ENCODE data around the gene CYP2D6.
"Not testable (repeated sequence)": the region's sequence is repeated elsewhere in the genome, so short reads cannot be mapped to it uniquely, and the experiment has no call there.

Gene CYP2D6

DNA sequence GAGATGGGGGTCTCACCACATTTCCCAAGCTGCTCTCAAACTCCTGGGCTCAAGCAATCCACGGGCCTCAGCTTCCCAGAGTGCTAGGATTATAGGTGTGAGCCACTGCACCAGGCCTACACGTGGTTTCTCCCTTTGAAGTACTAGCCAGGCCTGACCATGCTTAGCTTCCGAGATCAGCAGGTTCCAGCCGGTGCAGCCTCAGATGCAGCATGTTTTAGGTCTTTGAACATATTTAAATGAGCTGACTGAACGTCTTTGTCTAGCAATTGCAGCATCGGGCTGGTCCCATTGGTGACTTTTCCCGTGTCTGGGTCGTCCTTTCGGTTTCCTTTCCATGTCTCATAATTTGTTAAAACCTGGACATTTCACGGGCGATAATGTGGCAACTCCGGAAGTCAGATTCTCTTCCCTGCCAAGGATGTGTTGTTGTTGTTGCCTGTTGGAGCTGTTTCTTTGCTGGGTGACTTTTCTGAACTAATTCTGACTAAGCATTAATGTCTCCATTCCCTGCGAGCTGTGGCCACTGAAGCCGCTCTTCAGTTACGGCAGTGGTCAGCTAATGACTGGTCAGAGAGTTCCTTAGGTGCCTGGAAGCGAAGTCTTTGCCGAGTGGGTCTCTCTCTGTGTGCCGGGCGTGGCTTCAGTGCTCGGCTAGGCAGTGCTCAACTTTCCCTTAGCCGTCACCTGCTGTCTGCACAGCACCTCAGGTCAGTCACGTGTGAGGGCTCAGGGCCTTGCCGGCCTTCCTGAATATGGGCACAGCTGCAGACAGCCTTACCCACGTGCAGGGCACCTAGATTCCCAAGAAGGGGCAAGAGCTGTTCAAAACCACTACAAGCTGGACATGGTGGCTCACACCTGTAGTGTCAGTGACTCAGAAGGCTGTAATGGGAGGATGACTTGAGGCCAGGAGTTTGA lies 3.8 kb upstream of the CYP2D6 start:
- DNase-seq (ENCODE audit: low read depth in 2 of 2): no peak

DNA sequence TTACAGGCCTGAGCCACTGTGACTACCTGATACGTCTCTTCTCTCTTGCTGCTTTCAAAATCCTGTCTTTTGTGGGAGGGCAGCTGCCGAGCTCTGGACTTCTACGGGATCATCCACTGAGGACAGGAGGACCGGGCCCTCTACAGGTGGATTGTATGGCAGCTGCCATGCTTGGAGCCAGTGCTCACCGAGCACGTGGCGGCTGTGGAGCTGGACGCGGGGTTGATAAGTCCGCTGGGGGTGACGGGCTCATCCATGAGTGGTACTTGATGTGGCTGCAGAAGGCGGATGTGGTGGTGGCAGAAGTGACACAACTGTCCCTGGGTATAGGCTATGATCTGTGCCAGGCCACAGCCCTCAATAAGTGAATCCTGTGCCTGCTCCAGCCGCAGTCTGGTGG lies 1.8 kb upstream of the CYP2D6 start:
- DNase-seq (ENCODE audit: low read depth in 2 of 2): no peak

DNA sequence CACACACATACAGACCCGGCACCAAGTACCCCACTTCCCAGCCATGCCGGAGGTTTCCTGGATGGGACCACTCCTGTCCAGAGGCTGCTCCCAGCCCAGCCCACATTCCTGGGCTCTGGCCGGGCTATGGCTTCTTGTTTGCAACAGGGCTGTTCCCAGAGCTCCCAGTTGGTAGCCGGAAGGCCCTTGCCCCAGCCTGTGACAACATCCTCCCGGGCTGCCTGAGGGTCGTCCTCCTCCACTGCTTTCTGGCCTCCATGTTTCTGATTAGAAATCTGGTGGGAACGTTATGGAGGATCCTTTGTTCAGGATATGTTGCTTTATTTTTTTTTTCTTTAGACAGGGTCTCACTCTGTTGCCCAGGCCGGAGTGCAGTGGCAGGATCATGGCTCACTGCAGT lies 952 bp upstream of the CYP2D6 start:
- DNase-seq (ENCODE audit: low read depth in 2 of 2): no peak

DNA sequence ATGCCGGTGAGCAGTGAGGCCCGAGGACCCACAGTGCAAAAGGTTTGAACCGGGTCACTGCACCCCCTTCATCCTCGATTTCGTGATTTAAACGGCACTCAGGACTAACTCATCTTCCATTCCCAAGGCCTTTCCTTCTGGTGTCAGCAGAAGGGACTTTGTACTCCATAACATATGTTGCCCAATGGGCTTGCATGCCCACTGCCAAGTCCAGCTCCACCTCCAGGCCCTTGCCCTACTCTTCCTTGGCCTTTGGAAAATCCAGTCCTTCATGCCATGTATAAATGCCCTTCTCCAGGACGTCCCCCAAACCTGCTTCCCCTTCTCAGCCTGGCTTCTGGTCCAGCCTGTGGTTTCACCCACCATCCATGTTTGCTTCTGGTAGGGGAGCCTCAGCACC lies 428 bp downstream of the CYP2D6 start:
- DNase-seq (ENCODE audit: low read depth in 2 of 2): not testable (repeated sequence)

DNA sequence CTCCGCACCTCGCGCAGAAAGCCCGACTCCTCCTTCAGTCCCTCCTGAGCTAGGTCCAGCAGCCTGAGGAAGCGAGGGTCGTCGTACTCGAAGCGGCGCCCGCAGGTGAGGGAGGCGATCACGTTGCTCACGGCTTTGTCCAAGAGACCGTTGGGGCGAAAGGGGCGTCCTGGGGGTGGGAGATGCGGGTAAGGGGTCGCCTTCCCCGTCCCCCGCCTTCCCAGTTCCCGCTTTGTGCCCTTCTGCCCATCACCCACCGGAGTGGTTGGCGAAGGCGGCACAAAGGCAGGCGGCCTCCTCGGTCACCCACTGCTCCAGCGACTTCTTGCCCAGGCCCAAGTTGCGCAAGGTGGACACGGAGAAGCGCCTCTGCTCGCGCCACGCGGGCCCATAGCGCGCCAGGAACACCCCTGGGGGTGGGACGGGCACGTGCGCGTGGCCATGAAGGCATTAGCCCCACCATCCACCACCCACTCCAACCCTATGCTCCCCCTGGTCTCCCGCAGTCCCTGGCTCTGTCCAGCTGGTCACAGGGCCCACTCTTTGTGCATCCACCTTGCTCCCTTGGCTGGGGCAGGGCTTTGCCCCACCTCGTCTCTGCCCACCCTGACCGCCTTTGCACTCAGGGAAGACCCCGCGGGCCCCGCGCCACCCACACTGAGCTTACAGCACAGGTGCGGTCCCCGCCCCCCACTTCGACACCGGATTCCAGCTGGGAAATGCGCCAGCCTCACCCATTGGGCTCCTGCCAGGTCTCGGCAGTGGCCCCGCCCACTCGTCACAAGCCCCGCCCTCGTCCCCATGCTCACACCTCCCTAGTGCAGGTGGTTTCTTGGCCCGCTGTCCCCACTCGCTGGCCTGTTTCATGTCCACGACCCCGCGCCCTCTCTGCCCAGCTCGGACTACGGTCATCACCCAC lies 1.6 kb downstream of the CYP2D6 start:
- DNase-seq (ENCODE audit: low read depth in 2 of 2): not testable (repeated sequence)

DNA sequence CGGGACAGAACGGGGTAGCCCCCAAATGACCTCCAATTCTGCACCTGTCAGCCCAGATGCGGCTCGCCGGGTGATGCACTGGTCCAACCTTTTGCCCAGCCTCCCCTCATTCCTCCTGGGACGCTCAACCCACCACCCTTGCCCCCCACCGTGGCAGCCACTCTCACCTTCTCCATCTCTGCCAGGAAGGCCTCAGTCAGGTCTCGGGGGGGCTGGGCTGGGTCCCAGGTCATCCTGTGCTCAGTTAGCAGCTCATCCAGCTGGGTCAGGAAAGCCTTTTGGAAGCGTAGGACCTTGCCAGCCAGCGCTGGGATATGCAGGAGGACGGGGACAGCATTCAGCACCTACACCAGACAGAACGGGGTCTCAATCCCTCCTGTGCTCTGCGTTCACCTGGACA lies 2.6 kb downstream of the CYP2D6 start:
- DNase-seq (ENCODE audit: low read depth in 2 of 2): not testable (repeated sequence)

DNA sequence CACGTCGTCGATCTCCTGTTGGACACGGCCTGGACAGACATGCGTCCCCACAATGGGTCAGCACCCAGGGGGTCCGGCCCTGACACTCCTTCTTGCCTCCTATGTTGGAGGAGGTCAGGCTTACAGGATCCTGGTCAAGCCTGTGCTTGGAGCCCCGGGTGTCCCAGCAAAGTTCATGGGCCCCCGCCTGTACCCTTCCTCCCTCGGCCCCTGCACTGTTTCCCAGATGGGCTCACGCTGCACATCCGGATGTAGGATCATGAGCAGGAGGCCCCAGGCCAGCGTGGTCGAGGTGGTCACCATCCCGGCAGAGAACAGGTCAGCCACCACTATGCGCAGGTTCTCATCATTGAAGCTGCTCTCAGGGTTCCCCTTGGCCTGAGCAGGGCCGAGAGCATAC lies 3.0 kb downstream of the CYP2D6 start:
- no peak for DNase-seq (ENCODE audit: low read depth in 2 of 2)

DNA sequence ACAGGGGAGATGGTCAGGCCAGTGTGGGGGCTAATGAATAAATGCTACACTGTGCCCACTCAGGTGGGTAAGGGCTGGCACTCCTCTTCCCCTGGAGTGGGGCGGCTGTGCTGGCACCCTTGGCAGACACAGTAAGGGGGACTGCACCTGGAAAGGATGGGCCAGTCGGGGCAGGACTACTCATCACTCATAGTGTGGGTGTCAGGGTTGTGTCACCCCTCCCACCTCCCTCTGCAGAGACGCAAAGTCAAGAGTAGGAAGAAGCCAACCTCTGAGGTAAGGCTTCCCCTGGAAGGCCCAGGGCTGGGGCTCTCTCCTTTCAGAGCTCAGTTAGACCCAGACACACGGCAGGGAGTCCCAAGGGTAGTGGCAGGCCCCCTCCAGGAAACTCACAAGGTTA lies 7.1 kb downstream of the CYP2D6 start:
- DNase-seq (ENCODE audit: low read depth in 2 of 2): not testable (repeated sequence)

DNA sequence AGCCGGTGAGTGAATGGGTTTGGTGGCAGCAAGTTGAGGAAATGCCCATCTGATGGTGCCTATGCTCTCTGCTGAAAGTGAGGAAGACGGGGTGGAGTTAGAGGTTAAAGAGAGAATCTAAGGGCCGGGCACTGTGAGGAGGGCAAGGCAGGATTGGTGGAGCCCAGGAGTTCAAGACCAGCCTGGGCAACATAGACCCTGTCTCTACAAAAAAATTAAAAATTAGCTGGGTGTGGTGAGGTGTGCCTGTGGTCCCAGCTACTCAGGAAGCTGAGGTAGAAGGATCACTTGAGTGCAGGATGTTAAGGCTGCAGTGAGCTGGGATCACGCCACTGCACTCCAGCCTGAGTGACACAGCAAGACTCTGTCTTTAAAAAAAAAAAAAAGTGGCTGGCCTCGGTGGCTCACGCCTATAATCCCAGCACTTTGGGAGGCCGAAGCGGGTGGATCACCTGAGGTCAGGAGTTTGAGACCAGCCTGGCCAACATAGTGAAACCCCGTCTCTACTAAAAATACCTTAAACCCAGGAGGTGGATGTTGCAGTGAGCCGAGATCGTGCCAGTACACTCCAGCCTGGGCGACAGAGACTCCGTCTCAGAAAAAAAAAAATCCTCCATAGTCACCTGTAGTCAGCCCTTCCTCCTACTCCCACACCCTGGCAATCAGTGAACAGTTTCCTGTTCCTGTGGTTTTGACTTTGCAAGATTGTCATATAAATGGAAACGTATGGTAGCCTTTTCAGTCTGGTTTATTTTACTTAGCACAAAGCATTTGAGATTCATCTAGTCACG lies 10.2 kb downstream of the CYP2D6 start:
- DNase-seq (ENCODE audit: low read depth in 2 of 2): not testable (repeated sequence)

DNA sequence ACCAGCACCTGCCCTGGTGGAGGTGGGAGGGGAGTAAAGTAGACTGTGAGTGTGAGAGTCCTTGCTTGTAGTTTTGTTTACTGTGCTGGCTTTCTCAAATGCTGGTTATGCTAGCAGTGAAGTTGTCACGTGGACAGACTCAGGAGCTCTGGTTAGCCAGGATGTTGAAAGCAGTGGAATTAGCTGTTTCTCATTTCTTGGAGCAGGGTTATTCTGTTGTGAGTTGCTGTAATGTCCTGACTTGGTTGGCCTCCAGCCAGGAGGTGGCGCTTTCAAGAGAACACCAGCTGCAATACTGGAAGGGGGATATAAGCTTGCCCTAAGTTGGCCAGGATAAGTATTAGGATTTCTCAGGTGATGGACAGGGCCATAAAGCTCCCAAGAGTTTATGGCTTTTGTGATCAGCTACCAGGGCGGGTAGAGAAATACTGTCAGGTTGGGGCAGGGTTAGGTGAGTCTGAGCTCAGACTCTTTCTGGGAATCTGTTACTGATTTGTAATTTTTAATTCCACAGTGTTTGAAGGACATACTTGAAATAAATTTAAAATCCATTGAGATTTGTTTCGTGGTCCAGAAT lies 13.7 kb downstream of the CYP2D6 start:
- no peak for DNase-seq (ENCODE audit: low read depth in 2 of 2)

DNA sequence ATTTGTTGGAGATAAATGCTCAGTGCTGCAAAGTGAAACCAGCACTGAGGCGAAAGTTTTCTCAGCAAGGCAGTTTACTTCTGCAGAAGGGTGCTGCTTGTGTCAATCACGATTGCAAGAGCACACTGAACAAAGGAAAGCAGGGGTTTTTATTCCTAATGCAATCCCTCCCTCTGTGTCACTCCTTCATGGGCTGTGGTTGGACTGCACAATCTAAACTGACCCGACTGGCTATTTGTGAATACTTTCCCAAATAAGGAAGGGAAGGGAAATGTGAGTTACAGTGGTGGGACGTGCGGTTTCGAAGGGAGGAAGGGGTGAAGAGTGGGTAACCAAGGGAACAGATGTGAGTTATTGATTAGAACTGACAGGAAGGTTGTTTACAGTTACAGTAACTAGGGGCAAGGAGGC lies 15.2 kb downstream of the CYP2D6 start:
- not testable (repeated sequence) for DNase-seq (ENCODE audit: low read depth in 2 of 2)

DNA sequence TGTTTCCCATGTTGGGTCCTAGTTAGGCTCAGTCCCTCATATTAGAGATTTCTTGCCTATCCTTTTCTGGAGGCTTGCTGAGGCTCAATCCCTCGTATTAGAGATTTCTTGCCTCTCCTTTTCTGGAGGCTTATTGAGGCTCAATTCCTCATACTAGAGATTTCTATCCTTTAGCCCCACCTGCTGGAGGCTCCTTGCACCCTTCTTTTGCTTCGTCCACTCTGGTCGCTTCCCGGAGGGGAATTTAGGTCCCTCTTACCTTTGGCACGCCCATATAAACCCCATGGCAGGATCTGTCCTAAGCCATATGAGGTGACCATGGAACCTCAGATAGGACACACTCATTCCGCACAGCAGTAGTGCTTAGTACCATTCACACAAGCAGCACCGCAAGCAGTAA lies 15.9 kb downstream of the CYP2D6 start:
- no peak for DNase-seq (ENCODE audit: low read depth in 2 of 2)

DNA sequence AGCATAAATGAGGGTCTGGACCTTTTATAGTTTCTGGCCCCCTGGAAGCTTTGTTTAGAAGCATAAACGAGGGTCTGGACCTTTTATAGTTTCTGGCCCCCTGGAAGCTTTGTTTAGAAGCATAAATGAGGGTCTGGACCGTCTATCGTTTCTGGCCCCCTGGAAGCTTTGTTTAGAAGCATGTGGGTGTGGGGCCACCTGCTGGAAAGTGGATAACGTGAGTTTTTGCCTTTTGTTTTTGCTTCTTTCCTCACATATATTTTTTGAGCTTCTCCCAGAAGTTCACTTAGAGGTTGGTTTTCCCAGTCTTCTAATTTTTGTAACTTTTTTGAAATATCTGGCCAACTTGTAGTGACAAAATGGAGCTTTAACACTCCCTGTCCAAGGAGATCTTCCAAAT lies 17.8 kb downstream of the CYP2D6 start:
- not testable (repeated sequence) for DNase-seq (ENCODE audit: low read depth in 2 of 2)

DNA sequence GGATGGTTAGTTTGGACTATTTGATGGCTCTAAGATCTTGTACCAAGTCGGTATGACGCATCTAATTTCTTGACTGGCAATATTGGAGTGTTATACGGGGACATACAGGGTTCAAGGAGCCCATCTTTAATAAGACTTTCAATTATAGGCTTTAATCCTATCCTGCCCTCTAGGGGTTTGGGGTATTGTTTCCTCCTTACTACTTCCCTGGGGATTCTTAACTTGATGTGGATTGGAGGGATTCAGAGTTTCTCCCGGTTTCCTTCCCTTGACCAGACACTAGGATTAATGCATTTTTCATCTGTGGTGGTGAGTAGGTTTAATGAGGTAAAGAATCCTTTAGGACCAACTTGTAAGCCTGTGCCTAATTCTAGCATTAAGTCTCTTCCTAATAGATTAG lies 18.8 kb downstream of the CYP2D6 start:
- DNase-seq (ENCODE audit: low read depth in 2 of 2): no peak

DNA sequence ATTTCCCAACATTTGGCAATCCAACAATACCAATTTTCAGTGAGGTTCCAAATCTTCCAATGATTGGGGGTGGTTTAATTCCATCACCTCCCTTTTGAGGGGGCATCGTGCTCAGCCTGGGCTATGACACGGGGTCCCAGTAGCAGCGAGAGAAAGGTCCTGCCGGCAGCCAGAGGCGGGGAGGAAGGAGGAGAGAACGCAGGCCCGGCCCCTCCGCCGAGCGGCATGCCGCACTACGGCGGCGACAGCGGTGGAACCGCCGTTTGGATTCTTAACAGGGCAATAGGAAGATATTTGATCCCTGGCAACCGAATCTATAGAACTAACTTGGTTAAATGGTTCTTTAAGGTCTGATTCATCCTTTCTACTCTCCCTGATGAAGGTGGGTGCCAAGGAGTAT lies 21.8 kb downstream of the CYP2D6 start:
- DNase-seq (ENCODE audit: low read depth in 2 of 2): no peak

DNA sequence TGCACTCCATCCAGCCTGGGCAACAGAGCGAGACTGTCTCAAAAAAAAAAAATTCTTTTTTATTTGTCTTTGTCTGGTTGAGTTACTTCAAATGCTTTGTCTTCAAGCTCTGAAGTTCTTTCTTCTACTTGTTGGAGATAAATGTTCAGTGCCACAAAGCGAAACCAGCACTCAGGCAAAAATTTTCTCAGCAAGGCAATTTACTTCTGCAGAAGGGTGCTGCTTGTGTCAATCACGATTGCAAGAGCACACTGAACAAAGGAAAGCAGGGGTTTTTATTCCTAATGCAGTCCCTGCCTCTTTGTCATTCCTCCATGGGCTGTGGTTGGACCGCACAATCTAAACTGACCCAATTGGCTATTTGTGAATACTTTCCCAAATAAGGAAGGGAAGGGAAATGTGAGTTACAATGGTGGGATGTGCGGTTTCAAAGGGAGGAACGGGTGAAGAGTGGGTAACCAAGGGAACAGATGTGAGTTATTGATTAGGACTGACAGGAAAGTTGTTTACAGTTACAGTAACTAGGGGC lies 26.2 kb downstream of the CYP2D6 start:
- not testable (repeated sequence) for DNase-seq (ENCODE audit: low read depth in 2 of 2)

DNA sequence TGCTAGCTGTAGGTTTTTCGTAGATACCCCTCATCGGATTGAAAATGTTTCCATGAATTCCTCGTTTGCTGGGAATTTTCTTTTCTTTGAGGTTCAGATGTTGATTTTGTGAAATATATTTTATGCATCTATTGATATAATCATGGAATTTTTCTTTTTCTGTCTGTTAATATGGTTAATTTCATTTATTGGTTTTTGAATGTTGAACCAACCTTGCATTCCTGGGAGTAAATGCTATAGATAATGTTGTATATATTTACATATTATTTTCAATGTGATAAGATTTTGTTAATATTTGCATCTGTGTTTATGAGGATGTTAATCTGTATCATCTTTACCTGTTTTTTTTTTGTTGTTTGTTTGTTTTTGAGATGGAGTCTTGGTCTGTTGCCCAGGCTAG lies 29.4 kb downstream of the CYP2D6 start:
- DNase-seq (ENCODE audit: low read depth in 2 of 2): no peak

DNA sequence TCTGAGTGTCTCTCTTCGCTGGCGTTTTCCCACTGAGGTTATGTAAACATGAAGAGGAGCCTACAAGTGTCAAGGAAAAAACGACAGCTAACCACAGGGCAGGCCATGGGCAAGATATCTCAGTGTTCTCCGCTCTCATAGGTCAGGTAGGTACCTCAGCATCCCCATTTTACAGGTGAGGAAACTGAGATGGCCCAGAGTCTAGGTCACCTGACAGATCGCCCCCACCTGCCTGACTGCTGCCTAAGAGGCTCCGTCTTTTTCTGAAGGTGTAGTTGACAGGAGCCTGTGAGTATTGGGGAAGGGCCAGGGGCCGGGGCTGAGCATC lies 39.2 kb downstream of the CYP2D6 start:
- DNase-seq (ENCODE audit: low read depth in 2 of 2): no peak

DNA sequence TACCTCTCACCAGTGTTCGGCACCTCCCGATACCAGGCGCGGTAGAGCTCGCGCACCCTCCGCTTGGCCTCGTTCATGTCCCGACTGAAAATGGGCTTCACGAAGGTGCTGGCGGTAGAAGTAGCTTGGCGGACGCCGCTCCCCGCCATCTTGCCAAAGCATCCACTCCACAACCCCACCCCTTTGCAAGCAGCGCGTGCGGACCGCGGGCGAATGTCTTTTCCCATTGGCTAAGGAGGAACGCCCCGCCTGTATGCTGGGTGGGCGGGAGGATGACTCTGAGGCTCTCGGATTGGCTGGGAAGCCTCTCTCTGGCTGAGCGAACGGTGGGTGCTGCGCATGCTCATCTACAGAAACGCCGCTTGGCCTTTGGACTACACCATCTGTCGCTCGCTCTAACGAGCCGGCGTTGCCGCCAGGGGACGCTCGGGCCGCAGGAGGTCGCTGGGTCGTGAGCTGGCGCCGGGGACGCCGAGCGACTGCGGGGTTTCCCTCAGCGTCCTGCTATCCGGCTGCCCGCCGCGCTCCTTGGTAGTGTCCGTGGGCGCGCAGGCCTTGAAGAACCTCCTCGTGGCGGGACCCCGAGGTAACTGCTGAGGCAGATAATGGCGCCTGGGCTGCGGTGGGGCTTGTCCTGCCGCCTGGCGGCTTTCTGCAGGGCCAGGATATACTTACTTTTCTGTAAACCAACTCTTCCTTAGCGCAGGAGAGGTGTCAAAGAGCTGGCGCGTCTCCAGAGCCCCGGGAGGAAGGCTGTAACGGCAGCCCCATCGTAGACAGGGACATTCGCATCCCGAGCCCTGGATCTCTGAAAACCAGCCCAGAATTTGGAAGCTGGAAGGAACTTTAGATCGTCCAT lies 39.8 kb downstream of the CYP2D6 start, which contains the start of gene NDUFA6:
TSS of gene NDUFA6 (minus strand) at position 177 of the 859 bp plus-strand sequence. CDS start at position 149, 28 bp downstream.
- peak; percentile 95 to 97 for DNase-seq (ENCODE audit: low read depth in 2 of 2)

DNA sequence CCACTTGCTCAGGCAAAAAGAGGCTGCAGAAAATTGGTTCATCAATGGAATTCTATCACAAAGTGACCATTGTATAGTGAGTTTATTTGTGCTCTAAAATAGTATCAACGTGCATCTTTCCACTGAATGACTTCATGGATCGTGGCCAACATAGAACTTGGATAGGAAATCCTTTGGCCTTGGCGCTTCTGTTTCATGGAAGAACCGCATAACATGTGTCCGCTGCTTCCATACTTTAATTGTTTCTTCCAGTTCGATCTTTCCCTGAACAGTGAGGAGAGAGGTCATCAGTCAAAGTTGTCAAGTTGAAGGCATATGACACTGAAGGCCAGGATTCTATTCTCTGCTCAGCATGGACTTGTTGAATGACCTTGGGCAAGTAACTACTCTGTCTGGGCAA lies 44.6 kb downstream of the CYP2D6 start:
- DNase-seq (ENCODE audit: low read depth in 2 of 2): no peak

Measured in stimulated activated CD8-positive, alpha-beta memory T cell treated with anti-CD3 and anti-CD28 coated beads, Interleukin-2, amount 100 ng/mL, for 1 hour (primary cell).